Muscle layer of colon (tissue), 2 donors: ENCODE measurements around the gene SCGB1A1.
A peak's percentile ranks its signal among the peaks of the same experiment; 100 is the strongest.

Experiments used
- H3K27ac ChIP-seq: one replicate; pipeline ENCODE4 v1.7.0; 2013; ENCODE audit warnings: low read depth, mild to moderate bottlenecking, low read length, moderate library complexity
- H3K27me3 ChIP-seq, 2 donors: one replicate each; pipeline ENCODE4 v1.7.0; 2013; ENCODE audit warnings: low read length in 2 of 2, mild to moderate bottlenecking in 2 of 2; ENCODE audit not compliant: insufficient read depth in 2 of 2, control insufficient read depth in 1 of 2
- H3K36me3 ChIP-seq: one replicate; pipeline ENCODE4 v1.7.0; 2013; ENCODE audit warnings: mild to moderate bottlenecking, low read length; ENCODE audit not compliant: insufficient read depth
- H3K4me1 ChIP-seq: one replicate; pipeline ENCODE4 v1.7.0; 2013; ENCODE audit warnings: mild to moderate bottlenecking, low read length; ENCODE audit not compliant: insufficient read depth
- H3K4me3 ChIP-seq, 2 donors: one replicate each; pipeline ENCODE4 v1.7.0; 2013; ENCODE audit warnings: low read length in 2 of 2, low read depth in 1 of 2, mild to moderate bottlenecking in 1 of 2, moderate library complexity in 1 of 2
- H3K9ac ChIP-seq: one replicate; pipeline ENCODE4 v1.7.0; 2013; ENCODE audit warnings: low read length
- H3K9me3 ChIP-seq: one replicate; pipeline ENCODE4 v1.7.0; 2013; ENCODE audit warnings: mild to moderate bottlenecking, low read length
- donor health status: abdominal sarcoma.
- donor health status: Adenocarcinoma of cecum.

Gene SCGB1A1

GRCh38 chr11:62428871-62429560, 10.2 kb downstream of the SCGB1A1 start:
- Histone ChIP-seq H3K27ac (peak overlapping the region; percentile 69), H3K9ac (no peak overlapping the region), H3K9me3 (no peaks in the 10 kb centered on the region), H3K36me3 (no peaks in the 10 kb centered on the region), H3K4me1 (peaks cover 71% of the 10 kb centered on the region), H3K27me3 (no peaks in the 10 kb centered on the region), H3K4me3 (no peak overlapping the region)

- Histone ChIP-seq H3K4me1 (peaks cover 74% of the 10 kb centered on the region), H3K4me3 (no peak overlapping the region), H3K27ac (peak overlapping the region; percentile 89), H3K9me3 (no peaks in the 10 kb centered on the region), H3K36me3 (no peaks in the 10 kb centered on the region), H3K27me3 (no peaks in the 10 kb centered on the region), H3K9ac (no peak overlapping the region)
Measured at GRCh38 chr11:62430425-62430824, 11.6 kb downstream of the SCGB1A1 start.

- no peak overlapping the region for H3K9ac ChIP-seq
- no peaks in the 10 kb centered on the region for H3K27me3 ChIP-seq
- H3K27ac ChIP-seq = peak overlapping the region; percentile 89
- H3K4me3 ChIP-seq = no peak overlapping the region
- no peaks in the 10 kb centered on the region for H3K36me3 ChIP-seq
- H3K4me1 ChIP-seq = peaks cover 73% of the 10 kb centered on the region
- H3K9me3 ChIP-seq = no peaks in the 10 kb centered on the region
Measured at GRCh38 chr11:62431171-62431901, 12.5 kb downstream of the SCGB1A1 start.

- Histone ChIP-seq H3K36me3 (no peaks in the 10 kb centered on the region), H3K27ac (peak overlapping the region; percentile 55)
Measured at GRCh38 chr11:62432695-62433094, 13.9 kb downstream of the SCGB1A1 start.

GRCh38 chr11:62433141-62433903, 14.5 kb downstream of the SCGB1A1 start:
- Histone ChIP-seq H3K4me3 (peak overlapping the region in 1 of 2 donors; percentile 21), H3K27ac (peak overlapping the region; percentile 55), H3K4me1 (peaks cover 59% of the 10 kb centered on the region), H3K9ac (no peak overlapping the region), H3K9me3 (no peaks in the 10 kb centered on the region), H3K27me3 (no peaks in the 10 kb centered on the region), H3K36me3 (no peaks in the 10 kb centered on the region)

More at GRCh38 chr11:62432695-62433094, 13.9 kb downstream of the SCGB1A1 start:
- Histone ChIP-seq H3K4me3 (no peak overlapping the region), H3K4me1 (peaks cover 63% of the 10 kb centered on the region), H3K27me3 (no peaks in the 10 kb centered on the region), H3K9me3 (no peaks in the 10 kb centered on the region), H3K9ac (no peak overlapping the region)

GRCh38 chr11:62433904-62434276, 15.1 kb downstream of the SCGB1A1 start:
- Histone ChIP-seq H3K27ac (peak overlapping the region; percentile 55), H3K4me1 (peaks cover 54% of the 10 kb centered on the region), H3K4me3 (peak overlapping the region in 1 of 2 donors; percentile 21), H3K27me3 (no peaks in the 10 kb centered on the region), H3K36me3 (no peaks in the 10 kb centered on the region), H3K9ac (no peak overlapping the region), H3K9me3 (no peaks in the 10 kb centered on the region)

GRCh38 chr11:62435846-62436660, 17.2 kb downstream of the SCGB1A1 start:
- H3K4me3 ChIP-seq = no peak overlapping the region
- H3K27me3 ChIP-seq = no peaks in the 10 kb centered on the region
- no peaks in the 10 kb centered on the region for H3K36me3 ChIP-seq
- peak overlapping the region; percentile 79 for H3K27ac ChIP-seq
- H3K9me3 ChIP-seq = no peaks in the 10 kb centered on the region
- H3K4me1 ChIP-seq = peaks cover 51% of the 10 kb centered on the region
- H3K9ac ChIP-seq = no peak overlapping the region

GRCh38 chr11:62437616-62438015, 18.8 kb downstream of the SCGB1A1 start:
- H3K4me3 ChIP-seq = no peak overlapping the region
- H3K36me3 ChIP-seq = no peaks in the 10 kb centered on the region
- H3K9ac ChIP-seq = no peak overlapping the region
- peaks cover 39% of the 10 kb centered on the region for H3K4me1 ChIP-seq
- no peaks in the 10 kb centered on the region for H3K9me3 ChIP-seq
- no peak overlapping the region for H3K27ac ChIP-seq
- no peaks in the 10 kb centered on the region for H3K27me3 ChIP-seq

GRCh38 chr11:62438641-62439040, 19.8 kb downstream of the SCGB1A1 start:
- Histone ChIP-seq H3K36me3 (no peaks in the 10 kb centered on the region), H3K27ac (no peak overlapping the region), H3K9ac (no peak overlapping the region), H3K9me3 (no peaks in the 10 kb centered on the region), H3K4me1 (peaks cover 33% of the 10 kb centered on the region), H3K4me3 (no peak overlapping the region), H3K27me3 (no peaks in the 10 kb centered on the region)

- Histone ChIP-seq H3K27me3 (no peaks in the 10 kb centered on the region), H3K9ac (peak overlapping the region; percentile 19), H3K27ac (peak overlapping the region; percentile 78), H3K4me3 (peak overlapping the region in 1 of 2 donors; percentile 39), H3K9me3 (no peaks in the 10 kb centered on the region), H3K4me1 (peaks cover 34% of the 10 kb centered on the region), H3K36me3 (no peaks in the 10 kb centered on the region)
Measured at GRCh38 chr11:62439785-62440602, 21.2 kb downstream of the SCGB1A1 start.
